Mesenteric fat pad (tissue), 1 donor: ENCODE results near the gene CRLF1. TPM values are rescaled to one million over a fixed set of nuclear protein-coding genes. Genes with fewer than 3 reads are reported as not detected.

Experiments used
- DNase-seq: peaks from one replicate; pipeline ENCODE4 v3.0.0-alpha.2; 2020; ENCODE audit warnings: low spot score
- total RNA-seq: library from RNA; stranded (reverse); fragmentation: NEBNext Ultra II Directional; extraction: Animal tissue kit (Norgen Biotek cat#: 25700); gene quantifications from one replicate; pipeline ENCODE4 v1.2.1, GENCODE V29; 2021
- donor health status: DM: yes; HTN: yes; CAD: no.

CRLF1 gene
- total RNA-seq, 1 donor from 2014 or later, result 30.7 TPM

- DNase-seq, result no peak
Observed at GRCh38 chr19:18558604-18559003, 48.0 kb downstream of the CRLF1 start.

DNA sequence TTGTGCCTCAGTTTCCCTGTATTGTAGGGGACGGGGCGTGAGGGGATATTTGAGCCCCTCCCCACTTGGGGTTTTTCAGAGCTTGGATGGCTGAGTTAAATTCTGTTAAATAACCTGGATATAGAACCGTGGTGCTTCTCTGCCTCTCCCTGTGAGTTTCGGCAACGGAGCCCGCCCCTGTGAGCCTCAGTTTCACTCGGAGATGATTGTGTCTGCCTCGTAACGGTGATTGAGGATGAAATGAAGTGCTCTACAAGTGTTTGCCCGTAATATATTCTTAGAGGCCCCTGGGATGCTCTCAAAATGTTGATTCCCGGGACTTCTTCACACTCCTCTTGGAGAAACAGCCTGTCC, 48.4 kb downstream of the CRLF1 start:
- no peak for DNase-seq

DNA sequence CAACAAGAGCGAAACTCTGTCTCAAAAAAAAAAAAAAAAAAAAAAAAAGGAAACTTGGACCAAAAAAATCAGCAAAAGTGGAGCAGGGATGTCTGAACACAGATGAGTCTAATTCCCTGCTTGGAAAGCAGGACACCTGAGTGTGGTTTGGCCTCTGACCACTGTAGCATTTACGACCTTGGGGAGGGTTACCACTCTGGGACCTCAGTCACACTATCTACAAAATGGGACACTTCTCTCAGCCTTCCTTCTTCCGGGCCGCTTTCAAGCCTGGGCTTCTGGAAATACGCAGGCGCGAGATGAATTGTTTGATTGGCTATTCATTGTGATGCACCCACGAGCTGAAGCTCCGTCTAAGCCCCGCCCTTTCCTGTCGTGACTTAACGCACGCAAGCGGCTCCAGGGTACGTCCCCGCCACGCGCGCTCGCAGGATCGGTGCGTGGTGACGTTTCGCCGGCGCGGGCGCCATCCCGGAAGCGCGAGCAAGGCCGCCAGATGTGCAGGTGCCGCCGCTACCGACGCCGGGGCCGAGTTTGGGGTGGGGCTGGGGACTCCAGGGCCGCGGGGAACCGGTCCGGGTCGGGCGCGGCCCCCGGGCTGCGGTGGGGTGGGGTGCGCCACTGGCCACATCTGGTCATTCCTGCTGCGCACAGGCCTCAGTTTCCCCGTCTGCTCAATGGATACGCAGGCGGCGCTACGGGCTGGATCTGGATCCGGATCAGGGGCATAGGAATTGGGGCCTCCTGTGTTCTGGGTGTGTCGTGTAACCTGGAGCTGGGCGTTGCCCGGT, 49.0 kb downstream of the CRLF1 start, which contains the start of gene KXD1:
Gene KXD1, plus strand, starts transcription at position 460 of the 791 bp plus-strand sequence. CDS start 4,187 bp downstream, outside the sequence.
- peak; percentile 98 for DNase-seq

GRCh38 chr19:18551631-18552030, 55.0 kb downstream of the CRLF1 start:
- DNase-seq, result no peak

DNA sequence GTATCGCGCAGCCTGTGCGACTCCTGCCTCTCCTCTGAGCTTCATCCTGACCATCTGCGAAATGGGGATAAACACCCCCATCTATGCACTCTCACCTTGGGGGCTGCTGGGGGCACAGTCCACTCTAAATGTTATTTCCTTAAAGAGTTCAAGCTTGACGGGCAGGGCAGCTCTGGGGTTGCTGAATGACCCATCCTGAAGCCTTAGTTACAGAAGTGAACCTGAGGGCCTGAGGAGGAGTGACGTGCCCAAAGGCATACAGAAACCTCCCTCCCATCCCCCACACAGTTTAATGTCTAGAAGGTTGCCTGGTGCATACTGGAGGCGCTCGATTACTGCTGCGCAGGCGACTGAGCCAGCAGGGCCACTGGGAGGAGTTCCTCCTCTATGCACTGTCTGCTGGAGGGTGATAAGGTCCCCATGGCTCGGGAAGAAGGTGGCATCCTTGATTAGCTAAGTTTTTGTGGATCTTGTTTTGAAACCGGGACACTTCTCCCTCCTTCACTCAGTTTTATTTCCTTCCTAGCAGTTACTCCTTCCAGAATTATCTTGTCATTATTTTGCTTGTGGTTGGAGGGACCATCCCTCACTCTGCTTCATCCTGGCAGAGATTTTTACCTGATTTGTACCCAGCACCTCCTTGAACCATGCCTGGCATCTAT, 62.7 kb downstream of the CRLF1 start:
- DNase-seq, result no peak

Other genes starting within 250 kb of the CRLF1 start
- 5.9 TPM for gene GDF15, start 220.6 kb downstream of the CRLF1 start, total RNA-seq
- gene LRRC25, start 209.2 kb downstream of the CRLF1 start, total RNA-seq, result 19.3 TPM
- 63.3 TPM for gene SSBP4, start 187.4 kb downstream of the CRLF1 start, total RNA-seq
- gene ISYNA1, start 168.7 kb downstream of the CRLF1 start, total RNA-seq, result 18.3 TPM
- gene ELL, start 84.7 kb downstream of the CRLF1 start, total RNA-seq, result 38.4 TPM
- 176 TPM for gene FKBP8, start 63.2 kb downstream of the CRLF1 start, total RNA-seq
- 90.9 TPM for gene KXD1, start 48.9 kb downstream of the CRLF1 start, total RNA-seq
- gene UBA52, start 34.9 kb downstream of the CRLF1 start, total RNA-seq, result 959 TPM
- gene REX1BD, start 18.0 kb downstream of the CRLF1 start, total RNA-seq, result 52.7 TPM
- gene TMEM59L, start 6.1 kb upstream of the CRLF1 start, total RNA-seq, result 2.0 TPM
- gene KLHL26, start 30.2 kb upstream of the CRLF1 start, total RNA-seq, result 17.1 TPM
- gene CRTC1, start 76.9 kb upstream of the CRLF1 start, total RNA-seq, result 13.9 TPM
- gene COMP, start 184.5 kb upstream of the CRLF1 start, total RNA-seq, result 21.2 TPM
- gene UPF1, start 225.2 kb upstream of the CRLF1 start, total RNA-seq, result 53.8 TPM